NT2/D1 (cell line): Measurements from ENCODE around the gene UNC5C.

Experiments used
- SUZ12 ChIP-seq: IDR thresholded peaks from 2 replicates; pipeline ENCODE4 v1.6.1; 2011; ENCODE audit not compliant: insufficient read length, insufficient read depth; ENCODE audit errors: extremely low read depth
- ZNF274 ChIP-seq: IDR thresholded peaks from 2 replicates; pipeline ENCODE4 v1.6.1; 2011; ENCODE audit warnings: mild to moderate bottlenecking, low read depth, low read length

GRCh38 chr4:95546221-95546620 is 2.6 kb downstream of the UNC5C start:
- TF ChIP-seq ZNF274 (no peak), SUZ12 (no peak)
